Measurements from ENCODE around the gene SRGAP1.
"Not testable (repeated sequence)": the region's sequence is repeated elsewhere in the genome, so short reads cannot be mapped to it uniquely, and the experiment has no call there.

SRGAP1 gene

GRCh38 chr12:64007853-64008252 lies 163.4 kb downstream of the SRGAP1 start:
- no peak for DNase-seq (ENCODE audit: low read depth)

DNA sequence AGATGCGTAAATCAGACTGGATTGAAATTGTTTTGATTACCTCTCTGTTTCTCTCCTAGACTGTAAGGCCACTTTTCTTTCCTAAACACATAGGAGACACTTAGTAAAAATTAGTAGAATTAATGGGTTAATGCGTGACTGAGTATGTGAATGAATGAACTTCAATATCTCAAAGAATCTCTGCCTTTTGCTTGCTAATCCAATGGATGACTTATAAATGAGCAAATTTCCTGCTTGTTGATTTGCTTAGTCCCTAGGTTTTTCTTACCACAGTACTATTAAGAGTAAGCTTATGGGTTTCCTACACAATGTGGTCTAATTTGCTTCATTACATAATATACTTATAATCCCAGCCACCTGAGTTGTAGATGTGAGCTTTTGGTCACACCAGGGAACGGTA lies 164.1 kb downstream of the SRGAP1 start:
- DNase-seq (ENCODE audit: low read depth) = no peak

DNA sequence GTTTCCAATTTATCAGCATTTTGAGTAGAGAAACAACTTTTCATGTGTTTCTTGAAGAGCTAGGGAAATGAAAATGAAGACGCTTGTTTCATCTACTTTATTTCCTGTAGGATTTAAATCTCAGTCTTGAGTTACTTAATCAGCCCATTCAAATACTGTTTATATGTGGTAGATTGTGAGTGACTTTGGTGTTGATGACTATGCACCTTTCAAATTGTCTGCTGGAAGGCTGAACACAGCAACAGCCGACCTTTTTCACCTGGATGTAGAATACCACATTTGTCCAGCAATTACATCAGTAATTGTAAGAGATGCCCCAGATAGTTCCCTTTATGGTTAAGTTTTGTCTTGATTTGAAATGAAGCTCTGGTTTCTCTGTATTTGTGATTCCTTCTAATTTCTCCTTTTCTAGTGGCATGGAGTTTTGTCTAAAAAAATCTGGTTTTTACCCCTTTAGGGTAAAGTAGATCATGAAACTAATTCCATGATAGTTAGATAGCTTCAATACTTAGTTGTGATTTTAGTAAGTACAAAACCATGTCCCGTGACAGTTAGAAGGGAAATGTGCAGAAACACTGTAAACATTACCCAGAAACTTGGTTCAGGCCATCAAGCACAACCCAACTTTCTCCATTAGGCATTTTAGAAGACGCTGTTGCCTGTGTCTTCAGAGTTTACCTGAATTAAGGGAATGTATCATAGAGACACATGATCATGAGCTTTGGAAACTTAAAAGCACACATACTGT lies 165.0 kb downstream of the SRGAP1 start:
- no peak for DNase-seq (ENCODE audit: low read depth)

GRCh38 chr12:64010069-64010686 lies 165.7 kb downstream of the SRGAP1 start:
- DNase-seq (ENCODE audit: low read depth) = no peak

DNA sequence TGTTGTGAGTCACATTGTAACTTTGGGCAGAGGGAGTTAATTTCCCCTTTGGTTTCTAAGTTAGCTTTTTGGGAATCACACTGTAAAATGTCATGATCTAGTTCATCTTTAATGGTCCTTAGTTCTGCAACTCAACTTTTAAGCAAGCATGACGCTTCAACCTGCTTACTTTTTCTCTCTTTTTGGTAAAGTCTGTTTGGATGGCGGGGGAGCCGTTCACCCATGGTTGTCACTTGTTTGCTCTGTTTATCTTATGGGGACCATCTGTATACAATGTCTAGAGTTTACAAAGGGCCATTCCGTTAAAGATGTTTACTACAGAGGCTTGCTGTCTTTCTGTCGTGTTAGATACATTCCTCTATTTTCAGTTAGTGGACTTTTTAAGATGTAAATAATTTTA lies 172.0 kb downstream of the SRGAP1 start:
- no peak for DNase-seq (ENCODE audit: low read depth)

- not testable (repeated sequence) for DNase-seq (ENCODE audit: low read depth)
Observed at GRCh38 chr12:64018116-64018515, 173.6 kb downstream of the SRGAP1 start.

- no peak for DNase-seq (ENCODE audit: low read depth)
Observed at GRCh38 chr12:64018524-64018923, 174.0 kb downstream of the SRGAP1 start.

DNA sequence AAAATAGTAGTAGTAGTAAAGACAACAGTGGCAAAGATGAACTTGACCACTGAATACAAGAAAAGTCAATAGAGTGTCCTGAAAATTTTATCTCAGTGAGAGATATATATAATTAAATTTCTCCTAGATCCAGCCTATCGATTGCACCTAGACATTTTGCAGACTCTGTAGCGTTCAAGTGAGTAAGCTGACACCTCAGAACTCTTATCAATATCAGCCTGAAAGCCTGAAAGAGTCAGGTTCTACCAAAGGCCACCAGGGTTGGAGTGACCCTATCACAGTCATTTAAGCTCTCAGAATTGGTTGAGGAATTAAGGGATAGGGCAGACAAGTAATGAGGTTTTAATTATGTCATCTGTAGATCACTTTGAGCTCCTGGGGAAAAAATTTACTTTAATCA lies 174.6 kb downstream of the SRGAP1 start:
- DNase-seq (ENCODE audit: low read depth) = no peak

GRCh38 chr12:64019654-64020053 lies 175.2 kb downstream of the SRGAP1 start:
- DNase-seq (ENCODE audit: low read depth) = no peak

DNA sequence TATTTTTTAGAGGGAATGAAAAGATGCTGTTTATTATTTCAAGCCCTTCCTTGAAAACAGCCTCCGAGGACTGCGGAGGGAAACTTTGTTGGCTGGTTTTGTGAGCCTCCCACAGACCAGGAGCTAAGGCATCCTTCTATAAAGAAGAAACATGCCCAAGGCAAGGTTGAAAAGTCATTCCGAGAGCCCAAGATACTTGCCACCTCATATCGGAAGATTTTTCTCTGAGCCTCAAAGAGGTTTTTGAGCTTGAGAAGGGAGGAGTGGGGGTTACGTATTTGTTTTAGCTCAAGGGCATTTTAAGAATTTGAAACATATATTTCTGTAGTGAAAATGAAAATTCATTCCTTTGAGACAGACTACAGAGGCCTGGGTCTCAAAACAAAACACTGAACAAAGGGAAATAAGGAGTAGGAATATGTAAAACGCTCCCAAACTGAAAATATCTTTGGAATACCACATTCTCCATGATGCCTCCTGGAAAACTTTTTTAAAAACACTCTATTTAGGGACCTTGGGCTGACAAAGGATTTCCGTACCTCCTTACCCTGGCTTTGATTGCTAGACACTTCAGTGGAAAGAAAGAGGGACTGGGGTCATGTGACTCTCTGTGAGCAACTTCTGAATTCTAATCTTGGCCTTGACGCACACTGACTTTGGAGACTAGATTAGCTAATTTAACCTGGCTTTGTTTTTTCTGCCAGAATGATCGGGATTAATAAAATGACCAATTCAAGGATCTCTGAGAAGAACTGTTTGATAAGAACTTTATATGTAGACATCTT lies 180.9 kb downstream of the SRGAP1 start:
- no peak for DNase-seq (ENCODE audit: low read depth)

GRCh38 chr12:64027311-64027710 lies 182.8 kb downstream of the SRGAP1 start:
- DNase-seq (ENCODE audit: low read depth) = no peak

DNA sequence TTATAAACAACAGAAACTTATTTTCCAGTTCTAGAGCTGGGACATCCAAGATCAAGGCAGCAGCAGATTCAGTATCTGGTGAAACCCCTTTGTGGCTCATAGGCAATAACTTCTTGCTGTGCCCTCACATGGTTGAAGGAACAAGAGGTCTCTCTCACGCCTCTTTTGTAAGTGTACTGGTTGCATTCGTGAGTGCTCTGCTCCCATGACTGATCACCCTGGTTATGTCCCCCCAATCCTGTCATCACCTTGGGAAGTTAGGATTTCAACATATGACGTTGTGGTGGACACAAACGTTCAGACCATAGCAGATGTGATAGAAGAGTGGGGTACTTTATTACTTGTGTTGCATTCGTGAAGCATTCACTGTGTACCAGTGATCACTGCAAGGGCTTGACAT lies 184.0 kb downstream of the SRGAP1 start:
- DNase-seq (ENCODE audit: low read depth) = no peak

GRCh38 chr12:64029013-64029857 lies 184.7 kb downstream of the SRGAP1 start:
- DNase-seq (ENCODE audit: low read depth) = no peak

DNA sequence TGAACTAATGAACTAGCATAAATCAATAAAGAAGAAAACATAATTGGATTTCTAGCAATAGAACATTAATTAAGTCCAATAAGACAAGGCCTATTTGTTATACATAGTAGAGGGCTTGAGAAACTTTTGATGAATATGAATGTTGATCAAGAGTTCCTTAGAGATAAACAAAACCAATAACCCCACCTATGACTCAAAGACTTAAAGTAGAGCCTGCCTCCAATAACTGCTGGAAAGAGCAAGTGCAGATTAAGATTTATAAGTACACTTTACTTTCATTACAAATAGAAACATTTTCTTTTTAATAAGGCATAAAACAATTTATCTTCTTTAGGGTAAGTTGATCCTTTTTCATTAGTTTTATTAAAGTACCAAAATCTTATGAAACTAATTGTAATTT lies 185.7 kb downstream of the SRGAP1 start:
- no peak for DNase-seq (ENCODE audit: low read depth)

GRCh38 chr12:64034056-64034455 lies 189.6 kb downstream of the SRGAP1 start:
- DNase-seq (ENCODE audit: low read depth) = not testable (repeated sequence)

DNA sequence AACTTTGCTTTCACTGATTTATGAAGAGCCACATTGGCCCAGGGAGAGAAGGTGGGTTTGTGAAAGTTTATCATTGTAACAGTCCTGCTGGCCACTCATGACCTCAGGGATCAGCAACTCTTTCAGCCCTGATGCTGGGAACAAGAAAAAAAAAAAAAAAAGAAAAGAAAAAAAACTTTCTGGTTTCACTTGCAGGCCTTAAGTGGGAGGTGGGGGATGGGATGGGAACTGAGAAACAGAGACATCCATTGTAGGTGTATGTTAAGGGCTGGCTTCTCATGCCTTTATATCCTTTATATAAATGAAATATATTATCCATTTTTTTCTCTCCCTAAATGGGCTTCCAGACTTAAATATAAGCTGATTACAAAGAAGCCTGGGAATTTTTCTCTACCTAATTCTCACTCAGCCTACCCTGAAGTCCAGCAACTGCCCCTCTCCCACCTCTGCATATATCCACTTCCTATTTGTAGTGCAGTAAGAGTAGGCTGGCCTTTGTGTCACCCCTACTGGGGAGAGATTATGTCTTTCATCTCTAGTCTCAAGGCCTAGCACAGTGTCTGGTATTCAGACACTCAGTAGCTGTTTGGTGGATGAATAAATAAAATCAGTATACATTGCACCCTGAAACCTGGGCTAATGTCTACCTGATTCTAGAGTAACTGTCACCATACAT lies 190.5 kb downstream of the SRGAP1 start:
- no peak for DNase-seq (ENCODE audit: low read depth)

DNA sequence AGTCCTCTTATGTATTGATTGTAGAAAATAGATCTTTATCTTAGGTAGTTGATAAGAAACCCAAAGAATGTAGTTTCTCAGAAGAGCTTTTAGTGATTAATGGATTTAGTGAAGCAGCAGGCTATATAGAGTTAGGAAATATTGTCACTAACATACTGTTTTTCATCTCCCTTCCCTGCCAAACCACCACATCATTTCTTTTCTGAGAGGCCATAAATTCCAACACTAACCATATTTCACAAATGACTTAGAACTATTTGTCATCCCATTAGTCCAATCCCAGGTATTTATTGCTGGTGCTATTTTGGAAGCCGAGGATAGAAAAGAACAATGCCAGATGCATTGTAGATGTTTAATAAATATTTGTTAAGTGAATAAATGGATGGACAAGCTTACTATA lies 191.9 kb downstream of the SRGAP1 start:
- DNase-seq (ENCODE audit: low read depth) = no peak

DNA sequence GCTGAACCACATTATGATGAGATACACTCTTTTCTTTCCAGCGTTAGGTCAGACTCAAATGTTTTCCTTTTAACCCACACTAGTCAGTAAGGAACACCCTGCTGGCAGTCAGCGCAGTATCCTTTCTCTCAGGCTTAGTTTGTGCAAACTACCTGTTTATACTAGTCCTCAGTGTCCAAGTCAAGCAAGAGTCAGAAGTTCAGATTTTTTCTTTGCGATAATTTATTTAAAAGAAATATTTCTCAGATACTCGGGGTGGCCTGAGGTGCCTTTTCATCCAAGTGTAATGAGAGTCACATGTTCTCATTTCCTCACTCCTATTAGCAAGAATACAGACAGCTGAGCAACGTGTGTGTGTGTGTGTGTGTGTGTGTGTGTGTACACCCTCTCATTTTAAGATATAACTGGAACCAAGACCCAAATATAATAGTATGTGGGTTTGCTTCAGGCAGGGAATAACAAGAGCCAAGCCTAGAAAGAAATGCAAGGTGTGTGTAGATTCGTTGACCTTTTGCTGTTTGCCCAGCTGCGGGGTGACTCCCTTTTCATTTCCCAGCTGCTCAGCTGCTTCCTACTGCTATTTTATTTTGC lies 194.9 kb downstream of the SRGAP1 start:
- DNase-seq (ENCODE audit: low read depth) = no peak

- no peak for DNase-seq (ENCODE audit: low read depth)
Observed at GRCh38 chr12:64042911-64043310, 198.4 kb downstream of the SRGAP1 start.

DNA sequence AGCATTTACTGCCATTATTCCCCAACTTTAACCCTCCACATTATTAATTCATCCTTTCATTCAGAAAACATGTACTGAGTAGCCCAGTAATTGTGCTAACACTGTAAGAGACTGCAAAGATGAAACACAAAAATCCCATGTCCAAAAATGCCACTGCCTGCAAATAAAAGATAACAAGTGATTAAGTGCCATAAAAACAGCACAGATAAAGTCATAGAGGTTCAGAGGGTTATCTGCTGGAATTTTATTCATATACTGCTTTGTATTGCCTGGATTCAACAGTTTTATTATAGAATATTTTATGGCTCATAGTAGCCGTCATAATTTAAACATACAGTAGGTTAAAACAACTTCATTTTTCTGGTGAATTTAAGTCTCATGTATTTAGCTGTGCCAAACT lies 199.7 kb downstream of the SRGAP1 start:
- DNase-seq (ENCODE audit: low read depth) = no peak

DNA sequence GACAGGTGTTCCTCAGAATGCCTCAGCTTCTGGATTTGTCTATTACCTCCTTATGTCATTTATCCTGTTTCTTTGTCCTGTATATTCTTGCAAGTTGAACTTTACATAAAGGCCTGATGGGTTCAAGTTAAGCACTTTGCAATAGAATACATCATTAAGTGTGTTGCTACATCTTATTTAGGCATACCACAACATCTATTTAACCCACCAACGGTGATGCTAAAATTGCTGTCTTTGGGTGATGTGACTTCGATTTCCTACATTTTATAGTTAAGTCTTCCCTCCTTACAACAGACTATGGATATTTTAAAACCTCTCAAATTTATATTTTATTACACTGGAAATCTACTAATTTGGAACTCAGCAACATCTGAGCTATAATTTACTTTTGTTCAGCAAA lies 206.6 kb downstream of the SRGAP1 start:
- DNase-seq (ENCODE audit: low read depth) = no peak

Measured in HS-27A (cell line).